Calu3 (cell line): ENCODE measurements around the gene TMEM91. TPM values are rescaled to one million over a fixed set of nuclear protein-coding genes. Genes with fewer than 3 reads are reported as not detected.

Experiments
- BruUV-seq: library from RNA; stranded (reverse); fragments of 400-500 nt; replicated peaks from 2 replicates; lab custom pipeline; 2021; lab: Mats Ljungman, UMichigan
- CTCF ChIA-PET: fragments of 300-600 bp; sonication (Branson Sonifier 250); formaldehyde crosslinking; loops from one replicate; lab custom pipeline; 2022; ENCODE audit warnings: antibody characterized with exemption; lab: Charles Lee
- DNase-seq: peaks from one replicate; pipeline ENCODE4 v3.0.0; 2022
- H3K27ac Mint-ChIP-seq: one replicate; pipeline ENCODE4 v1.8.0; 2022; ENCODE audit warnings: mixed read lengths; ENCODE audit not compliant: unreplicated experiment
- H3K27me3 Mint-ChIP-seq: one replicate; pipeline ENCODE4 v1.8.0; 2022; ENCODE audit warnings: mixed read lengths; ENCODE audit not compliant: unreplicated experiment
- H3K36me3 Mint-ChIP-seq: one replicate; pipeline ENCODE4 v1.8.0; 2022; ENCODE audit warnings: mild to moderate bottlenecking, moderate library complexity, mixed read lengths; ENCODE audit not compliant: insufficient read depth, unreplicated experiment
- H3K4me1 Mint-ChIP-seq: one replicate; pipeline ENCODE4 v1.8.0; 2022; ENCODE audit warnings: mild to moderate bottlenecking, low read depth, mixed read lengths; ENCODE audit not compliant: unreplicated experiment
- H3K4me3 Mint-ChIP-seq: one replicate; pipeline ENCODE4 v1.8.0; 2022; ENCODE audit warnings: mild to moderate bottlenecking, low read depth, moderate library complexity, mixed read lengths; ENCODE audit not compliant: unreplicated experiment
- H3K9me3 Mint-ChIP-seq: one replicate; pipeline ENCODE4 v1.8.0; 2022; ENCODE audit warnings: low read depth, mixed read lengths; ENCODE audit not compliant: unreplicated experiment
- intact Hi-C: fragments of 100-400 bp; cut with micrococcal nuclease; formaldehyde crosslinking; loops from one replicate; pipeline ENCODE4 v1.10.0; 2022; ENCODE audit not compliant: unreplicated experiment
- total RNA-seq: library from RNA; stranded (reverse); gene quantifications from 2 replicates; pipeline ENCODE4 v1.2.3, GENCODE V29; 2022
- TF ChIP-seq, protein P1 (sequence below): fragments of 200-600 bp; IDR thresholded peaks from one replicate; pipeline ENCODE4 v1.8.0; 2022; ENCODE audit warnings: antibody characterized with exemption; ENCODE audit not compliant: unreplicated experiment

TMEM91 gene
- total RNA-seq, 1 experiment from 2014 or later = 3.9 TPM

DNA sequence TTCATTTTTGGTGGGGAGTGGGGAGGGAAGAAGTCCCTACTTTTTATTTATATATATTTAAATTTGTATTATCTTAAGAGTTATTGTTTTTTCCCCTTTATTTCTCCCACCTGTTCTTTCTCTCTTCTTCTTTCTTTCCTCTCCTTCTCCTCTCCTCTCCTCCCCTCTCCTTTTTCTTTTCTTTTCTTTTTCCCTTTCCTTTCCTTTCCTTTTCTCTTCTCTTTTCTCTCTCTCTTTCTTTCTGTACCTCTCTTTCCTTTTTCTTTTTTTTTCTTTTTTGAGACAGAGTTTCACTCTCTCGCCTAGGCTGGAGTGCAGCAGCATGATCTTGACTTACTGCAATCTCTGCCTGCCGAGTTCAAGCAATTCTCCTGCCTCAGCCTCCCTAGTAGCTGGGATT, 23.2 kb downstream of the TMEM91 start:
- intact Hi-C loops = no loop called here
- CTCF ChIA-PET = interaction anchor here (0.6 kb wide), 1 partner anchor 93 kb away, joined by 4 read pairs; no protein-coding TSS in a partner anchor
- DNase-seq = no peak
- BruUV-seq = no TSS peak
- H3K4me1 Mint-ChIP-seq = peaks cover 34% of the 10 kb centered on the region
- H3K4me3 Mint-ChIP-seq = peak overlapping the region; percentile 99
- no peak overlapping the region for H3K27ac Mint-ChIP-seq
- no peaks in the 10 kb centered on the region for H3K27me3 Mint-ChIP-seq
- H3K36me3 Mint-ChIP-seq = peaks cover 23% of the 10 kb centered on the region
- no peaks in the 10 kb centered on the region for H3K9me3 Mint-ChIP-seq
- TF ChIP-seq, protein P1, sequence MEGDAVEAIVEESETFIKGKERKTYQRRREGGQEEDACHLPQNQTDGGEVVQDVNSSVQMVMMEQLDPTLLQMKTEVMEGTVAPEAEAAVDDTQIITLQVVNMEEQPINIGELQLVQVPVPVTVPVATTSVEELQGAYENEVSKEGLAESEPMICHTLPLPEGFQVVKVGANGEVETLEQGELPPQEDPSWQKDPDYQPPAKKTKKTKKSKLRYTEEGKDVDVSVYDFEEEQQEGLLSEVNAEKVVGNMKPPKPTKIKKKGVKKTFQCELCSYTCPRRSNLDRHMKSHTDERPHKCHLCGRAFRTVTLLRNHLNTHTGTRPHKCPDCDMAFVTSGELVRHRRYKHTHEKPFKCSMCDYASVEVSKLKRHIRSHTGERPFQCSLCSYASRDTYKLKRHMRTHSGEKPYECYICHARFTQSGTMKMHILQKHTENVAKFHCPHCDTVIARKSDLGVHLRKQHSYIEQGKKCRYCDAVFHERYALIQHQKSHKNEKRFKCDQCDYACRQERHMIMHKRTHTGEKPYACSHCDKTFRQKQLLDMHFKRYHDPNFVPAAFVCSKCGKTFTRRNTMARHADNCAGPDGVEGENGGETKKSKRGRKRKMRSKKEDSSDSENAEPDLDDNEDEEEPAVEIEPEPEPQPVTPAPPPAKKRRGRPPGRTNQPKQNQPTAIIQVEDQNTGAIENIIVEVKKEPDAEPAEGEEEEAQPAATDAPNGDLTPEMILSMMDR = no peak

DNA sequence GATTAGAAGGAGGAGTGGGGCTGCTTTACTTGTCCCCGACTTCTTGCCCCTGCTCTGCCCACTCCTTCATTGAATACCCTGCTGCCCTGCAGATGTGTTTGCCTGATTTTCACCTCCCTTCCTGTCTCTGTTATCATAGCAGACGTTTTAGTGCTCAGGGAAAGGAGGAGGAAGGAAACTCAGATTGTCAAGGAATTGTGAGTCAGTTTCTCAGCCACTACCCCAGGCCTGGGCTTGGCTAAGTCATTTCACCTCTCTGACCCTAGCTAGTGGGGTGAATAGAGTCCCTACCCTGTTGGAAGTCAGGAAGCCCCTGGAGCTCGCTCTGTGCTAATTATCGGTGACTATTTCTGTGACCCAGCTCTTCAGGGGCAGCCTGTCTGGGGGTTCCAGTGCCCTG, 25.1 kb downstream of the TMEM91 start:
- BruUV-seq = no TSS peak
- Mint-ChIP-seq H3K27ac (no peak overlapping the region), H3K4me1 (peaks cover 21% of the 10 kb centered on the region), H3K36me3 (peaks cover 20% of the 10 kb centered on the region), H3K9me3 (no peaks in the 10 kb centered on the region), H3K27me3 (no peaks in the 10 kb centered on the region), H3K4me3 (no peak overlapping the region)
- intact Hi-C loops = no loop called here
- TF ChIP-seq, protein P1 = no peak
- DNase-seq = no peak
- CTCF ChIA-PET = no interaction called here

DNA sequence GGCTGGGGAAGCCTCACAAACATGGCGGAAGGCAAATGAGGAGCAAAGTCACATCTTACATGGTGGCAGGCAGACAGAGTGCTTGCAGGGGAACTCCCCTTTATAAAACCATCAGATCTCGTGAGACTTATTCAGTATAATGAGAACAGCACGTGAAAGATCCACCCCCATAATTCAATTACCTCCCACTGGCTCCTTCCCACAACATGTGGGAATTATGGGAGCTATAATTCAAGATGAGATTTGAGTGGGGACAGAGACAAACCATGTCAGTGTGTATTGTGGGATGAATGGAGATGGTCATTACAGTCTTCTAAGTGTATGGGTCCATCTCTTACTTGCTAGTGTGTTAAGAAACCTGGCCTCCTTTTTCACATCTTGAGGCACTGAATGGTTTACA, 25.7 kb downstream of the TMEM91 start:
- Mint-ChIP-seq H3K4me3 (no peak overlapping the region), H3K4me1 (peaks cover 21% of the 10 kb centered on the region), H3K27me3 (no peaks in the 10 kb centered on the region), H3K36me3 (peaks cover 15% of the 10 kb centered on the region), H3K27ac (no peak overlapping the region), H3K9me3 (no peaks in the 10 kb centered on the region)
- BruUV-seq = no TSS peak
- intact Hi-C loops = no loop called here
- DNase-seq = no peak
- TF ChIP-seq, protein P1 = no peak
- CTCF ChIA-PET = no interaction called here

DNA sequence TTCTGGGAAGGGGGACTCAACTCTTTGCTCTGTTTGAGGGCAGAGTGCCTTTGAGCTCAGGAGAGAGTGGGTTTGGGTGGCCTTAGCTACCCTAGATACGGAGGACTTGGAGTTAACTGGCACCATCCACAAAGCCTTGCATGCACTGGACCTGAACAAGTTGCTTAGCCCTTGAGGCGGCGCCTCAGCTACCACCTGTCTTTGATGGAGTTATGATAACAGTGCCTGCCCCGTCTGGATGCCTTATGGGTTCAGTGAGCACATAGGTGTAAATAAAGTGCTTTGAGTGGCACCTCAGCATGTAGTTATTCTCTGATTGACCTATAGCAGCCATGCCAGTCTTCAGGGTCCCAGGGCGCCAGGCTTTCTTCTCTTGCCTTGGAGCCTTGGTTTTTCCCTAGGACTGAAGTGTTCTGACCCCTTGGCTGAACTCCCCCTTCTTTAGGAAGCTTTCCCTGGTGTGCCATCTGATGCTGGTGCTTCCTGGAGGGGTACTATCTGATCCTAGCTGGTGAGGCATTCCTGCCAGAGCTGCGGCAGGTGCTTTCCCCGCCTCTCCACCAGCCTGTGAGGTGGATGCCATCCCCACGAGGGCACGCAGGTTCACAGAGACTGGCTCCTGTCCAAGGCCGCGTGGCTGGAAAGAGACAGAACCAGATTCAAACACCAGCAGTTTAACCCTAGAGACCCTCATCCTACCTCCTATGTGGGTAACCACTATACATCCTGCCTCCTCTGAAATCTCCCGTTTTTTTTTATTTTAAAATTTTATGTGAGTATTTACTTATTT, 27.0 kb downstream of the TMEM91 start:
- DNase-seq = no peak
- H3K4me3 Mint-ChIP-seq = no peak overlapping the region

More for the DNA sequence above, 27.0 kb downstream of the TMEM91 start:
- peaks cover 1% of the 10 kb centered on the region for H3K36me3 Mint-ChIP-seq
- H3K27ac Mint-ChIP-seq = no peak overlapping the region
- peaks cover 16% of the 10 kb centered on the region for H3K4me1 Mint-ChIP-seq
- intact Hi-C loops = no loop called here
- no peaks in the 10 kb centered on the region for H3K27me3 Mint-ChIP-seq
- BruUV-seq = no TSS peak
- CTCF ChIA-PET = no interaction called here
- H3K9me3 Mint-ChIP-seq = no peaks in the 10 kb centered on the region
- TF ChIP-seq, protein P1 = no peak
